SH-SY5Y (cell line): ENCODE results near the gene MAB21L3.

Source experiments
- GATA2 ChIP-seq: IDR thresholded peaks from 2 replicates; pipeline ENCODE4 v1.6.1; 2011; ENCODE audit warnings: mild to moderate bottlenecking, low read depth, low read length
- GATA3 ChIP-seq: IDR thresholded peaks from 2 replicates; pipeline ENCODE4 v1.6.1; 2011; ENCODE audit warnings: low read depth, mild to moderate bottlenecking, low read length, moderate library complexity

DNA sequence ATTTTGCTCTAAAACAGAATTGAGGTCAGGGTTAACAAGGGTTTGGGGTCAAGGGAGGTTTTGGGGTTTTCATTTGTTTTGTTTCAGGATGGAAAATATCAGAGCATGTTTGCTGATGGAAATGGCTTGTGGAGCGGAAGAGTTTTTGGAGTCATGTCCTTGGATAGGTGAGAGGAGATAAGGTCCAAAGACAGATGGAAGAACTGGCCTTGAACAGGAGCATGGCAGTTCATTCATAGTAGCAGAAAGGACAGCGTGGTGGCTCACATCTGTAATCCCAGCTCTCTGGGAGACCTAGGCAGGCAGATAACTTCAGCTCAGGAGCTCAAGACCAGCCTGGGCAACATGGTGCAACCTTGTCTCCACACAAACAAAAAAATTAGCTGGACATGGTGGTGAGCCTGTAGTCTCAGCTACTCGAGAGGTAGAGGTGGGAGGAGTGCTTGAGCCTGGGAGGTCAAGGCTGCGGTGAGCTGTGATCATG is 65.1 kb downstream of the MAB21L3 start:
- TF ChIP-seq GATA2 (no peak), GATA3 (no peak)
